GM11168 (cell line): Measurements from ENCODE around the gene HIGD2B.
"Not testable (repeated sequence)": the region's sequence is repeated elsewhere in the genome, so short reads cannot be mapped to it uniquely, and the experiment has no call there.

ENCODE experiments used
- in situ Hi-C: fragments of 300-500 bp; cut with MboI; formaldehyde crosslinking; loops from one replicate; pipeline ENCODE4 v1.12.0; 2022; ENCODE audit warnings: low sequenced_read_pairs; ENCODE audit not compliant: unreplicated experiment

Gene HIGD2B

GRCh38 chr15:72682772-72683171, 3.2 kb downstream of the HIGD2B start:
- in situ Hi-C loops, result loop anchor here (5.0 kb wide), 1 partner anchor 55 kb away; no protein-coding TSS in a partner anchor

GRCh38 chr15:72680931-72681330, 5.1 kb downstream of the HIGD2B start:
- in situ Hi-C loops, result loop anchor here (5.0 kb wide), 1 partner anchor 54 kb away; no protein-coding TSS in a partner anchor

GRCh38 chr15:72676838-72677237, 9.1 kb downstream of the HIGD2B start:
- in situ Hi-C loops, result loop anchor here (10.0 kb wide), 1 partner anchor 82 kb away; no protein-coding TSS in a partner anchor

GRCh38 chr15:72671525-72671924, 14.5 kb downstream of the HIGD2B start:
- in situ Hi-C loops, result loop anchor here (10.0 kb wide), 1 partner anchor 77 kb away; no protein-coding TSS in a partner anchor

- in situ Hi-C loops, result loop anchor here (10.0 kb wide), 1 partner anchor 76 kb away; no protein-coding TSS in a partner anchor
Observed at GRCh38 chr15:72670656-72671352, 15.2 kb downstream of the HIGD2B start.

GRCh38 chr15:72669803-72670202, 16.2 kb downstream of the HIGD2B start:
- in situ Hi-C loops, result loop anchor here (10.0 kb wide), 1 partner anchor 75 kb away; no protein-coding TSS in a partner anchor

GRCh38 chr15:72665706-72666105, 20.3 kb downstream of the HIGD2B start:
- in situ Hi-C loops, result not testable (repeated sequence)

- in situ Hi-C loops, result not testable (repeated sequence)
Observed at GRCh38 chr15:72663931-72664330, 22.1 kb downstream of the HIGD2B start.

GRCh38 chr15:72661081-72661480, 24.9 kb downstream of the HIGD2B start:
- in situ Hi-C loops, result not testable (repeated sequence)

- in situ Hi-C loops, result not testable (repeated sequence)
Observed at GRCh38 chr15:72656014-72656413, 30.0 kb downstream of the HIGD2B start.

GRCh38 chr15:72654397-72654796, 31.6 kb downstream of the HIGD2B start, which contains the start of gene GOLGA6B:
Gene GOLGA6B (plus strand): TSS chr15:72654697. CDS start chr15:72654738, 41 bp downstream.
- in situ Hi-C loops, result not testable (repeated sequence)

- in situ Hi-C loops, result loop anchor here (25.0 kb wide), 1 partner anchor 1689 kb away; no protein-coding TSS in a partner anchor
Observed at GRCh38 chr15:72648631-72649253, 37.2 kb downstream of the HIGD2B start.

GRCh38 chr15:72642271-72642670, 43.7 kb downstream of the HIGD2B start:
- in situ Hi-C loops, result loop anchor here (25.0 kb wide), 1 partner anchor 1695 kb away; no protein-coding TSS in a partner anchor

GRCh38 chr15:72639759-72640483, 46.1 kb downstream of the HIGD2B start:
- in situ Hi-C loops, result loop anchor here (5.0 to 25.0 kb wide), 2 partner anchors 1462 to 1697 kb away; no protein-coding TSS in a partner anchor

- in situ Hi-C loops, result loop anchor here (5.0 to 25.0 kb wide), 2 partner anchors 1466 to 1701 kb away; no protein-coding TSS in a partner anchor
Observed at GRCh38 chr15:72636519-72637282, 49.3 kb downstream of the HIGD2B start.

- in situ Hi-C loops, result loop anchor here (5.0 to 25.0 kb wide), 2 partner anchors 53 to 1708 kb away; no protein-coding TSS in a partner anchor
Observed at GRCh38 chr15:72629068-72629570, 56.9 kb downstream of the HIGD2B start.

GRCh38 chr15:72628249-72629067, 57.5 kb downstream of the HIGD2B start:
- in situ Hi-C loops, result loop anchor here (5.0 to 25.0 kb wide), 2 partner anchors 54 to 1709 kb away; no protein-coding TSS in a partner anchor

- in situ Hi-C loops, result loop anchor here (5.0 to 25.0 kb wide), 2 partner anchors 56 to 1711 kb away; no protein-coding TSS in a partner anchor
Observed at GRCh38 chr15:72626153-72626552, 59.8 kb downstream of the HIGD2B start.
